Endothelial cell of umbilical vein (primary cell): ENCODE results near the gene NACA2. TPM values are rescaled to one million over a fixed set of nuclear protein-coding genes. Genes with fewer than 3 reads are reported as not detected.

Experiments
- BruUV-seq: library from RNA; stranded (reverse); fragments of 400-500 nt; replicated peaks from 2 replicates; lab custom pipeline; 2021; lab: Mats Ljungman, UMichigan
- CTCF ChIA-PET: fragments of 300-600, 350-600 bp; sonication (Branson Sonifier 250); formaldehyde crosslinking; loops from one replicate; lab custom pipeline; 2021; ENCODE audit warnings: antibody characterized with exemption, inconsistent platforms; lab: Charles Lee
- POLR2A ChIA-PET: fragments of 300-600, 350-600 bp; sonication (Branson Sonifier 250); formaldehyde crosslinking; loops from one replicate; lab custom pipeline; 2021; ENCODE audit warnings: antibody characterized with exemption, inconsistent platforms; lab: Charles Lee
- DNase-seq: peaks from one replicate; pipeline ENCODE4 v3.0.0-alpha.2; 2011; ENCODE audit warnings: low read depth, low spot score
- FAIRE-seq: peaks from 2 replicates; lab custom pipeline; 2011; peaks lifted over from hg19 to GRCh38; lab: Jason Lieb, UNC
- H2AFZ ChIP-seq: 2 replicates; pipeline ENCODE4 v1.6.0; 2012; ENCODE audit warnings: low read depth, low read length, control low read depth, inconsistent platforms
- H3K27ac ChIP-seq: 2 replicates; pipeline ENCODE4 v1.5.1; 2011; ENCODE audit warnings: low read depth, mild to moderate bottlenecking, control low read depth, low read length, moderate library complexity; ENCODE audit not compliant: insufficient read depth
- H3K27me3 ChIP-seq, 2 experiments: 2 replicates each; pipeline versions ENCODE4 v1.6.0 to v1.6.1; 2011; ENCODE audit warnings: low read length in 2 of 2, mixed read lengths in 1 of 2; ENCODE audit not compliant: control insufficient read depth in 2 of 2, insufficient read depth in 2 of 2
- H3K36me3 ChIP-seq, 2 experiments: 2 replicates in 1 of 2; 3 replicates in 1 of 2; pipeline ENCODE4 v1.5.1; 2011; ENCODE audit warnings: low read length in 2 of 2, mild to moderate bottlenecking in 1 of 2, moderate library complexity in 1 of 2; ENCODE audit not compliant: control insufficient read depth in 2 of 2, insufficient read depth in 2 of 2; ENCODE audit errors: extremely low read depth in 1 of 2
- H3K4me1 ChIP-seq: 3 replicates; pipeline ENCODE4 v1.5.1; 2011; ENCODE audit warnings: mild to moderate bottlenecking, low read length; ENCODE audit not compliant: control insufficient read depth, insufficient read depth; ENCODE audit errors: extremely low read depth
- H3K4me2 ChIP-seq: 2 replicates; pipeline ENCODE4 v1.6.1; 2011; ENCODE audit warnings: low read length, control low read depth, mixed read lengths; ENCODE audit not compliant: insufficient read depth
- H3K4me3 ChIP-seq, 3 experiments: fragments of 200-600 bp in 1 of 3; sonication (generic), shearing (Covaris generic) in 1 of 3; replicated peaks in 1 of 3; 2 replicates each; pipeline ENCODE4 v1.5.1; 2011 to 2016; ENCODE audit warnings: control low read depth in 3 of 3, low read length in 3 of 3, mild to moderate bottlenecking in 2 of 3, inconsistent platforms in 1 of 3, low read depth in 1 of 3, moderate library complexity in 1 of 3; ENCODE audit not compliant: insufficient read depth in 1 of 3
- H3K79me2 ChIP-seq: 2 replicates; pipeline ENCODE4 v1.6.0; 2012; ENCODE audit warnings: low read length, inconsistent platforms; ENCODE audit not compliant: control insufficient read depth, insufficient read depth
- H3K9ac ChIP-seq: replicated peaks from 2 replicates; pipeline ENCODE3; 2011; ENCODE audit warnings: low read length, control low read depth; ENCODE audit not compliant: insufficient read depth; ENCODE audit errors: extremely low read depth
- H3K9me1 ChIP-seq: replicated peaks from 3 replicates; pipeline ENCODE4 v1.6.0; 2011; ENCODE audit warnings: mild to moderate bottlenecking, low read length; ENCODE audit not compliant: control insufficient read depth, insufficient read depth; ENCODE audit errors: extremely low read depth
- H3K9me3 ChIP-seq: replicated peaks from 2 replicates; pipeline ENCODE4 v1.5.1; 2012; ENCODE audit warnings: low read length, inconsistent platforms; ENCODE audit not compliant: control insufficient read depth, insufficient read depth
- H4K20me1 ChIP-seq: replicated peaks from 2 replicates; pipeline ENCODE3; 2011; ENCODE audit warnings: mild to moderate bottlenecking, low read length; ENCODE audit not compliant: control insufficient read depth, insufficient read depth; ENCODE audit errors: extremely low read depth
- EZH2 ChIP-seq: IDR thresholded peaks from 2 replicates; pipeline ENCODE4 v1.6.1; 2012; ENCODE audit warnings: borderline replicate concordance, low read depth, mild to moderate bottlenecking, moderate library complexity, low read length, inconsistent platforms; ENCODE audit not compliant: severe bottlenecking
- FOS ChIP-seq: IDR thresholded peaks from 2 replicates; pipeline ENCODE4 v1.6.1; 2011; ENCODE audit warnings: mild to moderate bottlenecking, low read length, moderate library complexity, borderline replicate concordance; ENCODE audit not compliant: insufficient read depth
- GATA2 ChIP-seq: IDR thresholded peaks from 2 replicates; pipeline ENCODE4 v1.7.0; 2011; ENCODE audit warnings: low read depth, mild to moderate bottlenecking, moderate library complexity, mixed read lengths, low read length; ENCODE audit not compliant: insufficient read length, insufficient read depth
- JUN ChIP-seq: IDR thresholded peaks from 2 replicates; pipeline ENCODE4 v1.6.1; 2011; ENCODE audit warnings: borderline replicate concordance, low read depth; ENCODE audit not compliant: insufficient read length, insufficient read depth
- MYC ChIP-seq: IDR thresholded peaks from one replicate; pipeline ENCODE4 v1.6.1; 2011; ENCODE audit warnings: mild to moderate bottlenecking, low read depth, low read length
- POLR2A ChIP-seq: IDR thresholded peaks from 2 replicates; pipeline ENCODE4 v1.6.1; 2012; ENCODE audit warnings: low read depth, mild to moderate bottlenecking, control low read depth, low read length
- POLR2AphosphoS5 ChIP-seq: IDR thresholded peaks from 2 replicates; pipeline ENCODE4 v1.6.1; 2012; ENCODE audit warnings: low read depth, mild to moderate bottlenecking, control low read depth, low read length, moderate library complexity; ENCODE audit not compliant: insufficient read depth
- dilution Hi-C: fragments of 300-500 bp; cut with MboI; formaldehyde crosslinking; loops from one replicate; pipeline ENCODE4 v1.15.0; 2019; ENCODE audit warnings: low sequenced_read_pairs; ENCODE audit not compliant: extremely low pct_ligation_motif_present
- intact Hi-C: fragments of 100-400 bp; cut with micrococcal nuclease; formaldehyde crosslinking; loops from one replicate; pipeline ENCODE4 v1.10.0; 2022
- polyA plus RNA-seq, 4 experiments: library from polyadenylated mRNA; depleted of rRNA in 3 of 4; stranded (reverse) in 3 of 4; unstranded in 1 of 4; fragments of >200 nt; gene quantifications; 2 replicates each; pipeline versions ENCODE4 v1.2.1 to v1.2.3, GENCODE V29; 2011 to 2012; ENCODE audit warnings: missing spikeins in 1 of 4
- total RNA-seq: library from RNA; stranded (reverse); gene quantifications from 2 replicates; pipeline ENCODE4 v1.2.3, GENCODE V29; 2021
- TF ChIP-seq, protein P1 (sequence below): IDR thresholded peaks from 2 replicates; pipeline ENCODE4 v1.6.1; 2011; ENCODE audit not compliant: insufficient read depth, insufficient read length
- TF ChIP-seq, protein P2 (sequence below), 2 donors: IDR thresholded peaks; 1 replicate in 1 of 2; 2 replicates in 1 of 2; pipeline ENCODE4 v1.5.1; 2011; ENCODE audit warnings: low read length in 2 of 2, mild to moderate bottlenecking in 2 of 2, moderate library complexity in 2 of 2, control low read depth in 1 of 2, inconsistent platforms in 1 of 2, low read depth in 1 of 2; ENCODE audit not compliant: insufficient read depth in 1 of 2; ENCODE audit errors: extremely low read depth in 1 of 2

NACA2 gene
- total and polyA plus RNA-seq, 2 donors (not counting 3 experiments of a cell fraction or from before 2014, with no cell fraction given): not detected

DNA sequence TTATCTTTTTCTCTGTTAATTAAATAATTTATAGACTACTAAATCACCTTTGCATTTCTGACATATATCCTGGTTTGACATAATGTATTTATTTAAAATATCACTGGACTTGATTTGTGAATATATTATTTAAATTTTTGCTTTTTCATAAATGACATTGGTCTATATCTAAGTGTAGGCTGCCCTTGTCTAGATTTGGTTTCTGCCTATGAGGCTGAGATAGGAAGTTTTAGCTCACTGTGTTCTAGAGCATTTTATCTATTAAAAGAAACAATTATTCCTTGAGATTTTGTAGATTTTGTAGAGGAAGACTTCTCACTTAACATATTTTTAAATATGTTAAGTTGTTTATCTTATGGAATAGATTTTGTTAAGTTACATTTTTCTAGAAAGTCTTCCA lies 43.9 kb downstream of the NACA2 start:
- FAIRE-seq: no peak
- no TSS peak for BruUV-seq
- Histone ChIP-seq H3K9me3 (no peaks in the 10 kb centered on the region), H3K27me3 (peaks cover 3 to 46% of the 10 kb centered on the region in 2 experiments), H3K36me3 (no peaks in the 10 kb centered on the region), H3K9ac (no peak overlapping the region), H4K20me1 (no peaks in the 10 kb centered on the region), H3K79me2 (no peaks in the 10 kb centered on the region), H3K27ac (no peak overlapping the region), H2AFZ (no peak overlapping the region), H3K9me1 (no peaks in the 10 kb centered on the region), H3K4me1 (no peaks in the 10 kb centered on the region), H3K4me2 (no peak overlapping the region), H3K4me3 (no peak overlapping the region)
- dilution Hi-C loops (no loop called here), intact Hi-C loops (no loop called here)
- ChIA-PET POLR2A (no interaction called here), CTCF (interaction anchor here (1.2 to 4.2 kb wide), 3 partner anchors 11 to 133 kb away, joined by 3 to 66 read pairs (median 3); no protein-coding TSS in a partner anchor)
- TF ChIP-seq, protein P1, sequence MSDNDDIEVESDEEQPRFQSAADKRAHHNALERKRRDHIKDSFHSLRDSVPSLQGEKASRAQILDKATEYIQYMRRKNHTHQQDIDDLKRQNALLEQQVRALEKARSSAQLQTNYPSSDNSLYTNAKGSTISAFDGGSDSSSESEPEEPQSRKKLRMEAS: no peak
- TF ChIP-seq EZH2: no peak
- no peak for TF ChIP-seq POLR2AphosphoS5
- TF ChIP-seq MYC: no peak
- TF ChIP-seq JUN: no peak
- TF ChIP-seq GATA2: no peak
- TF ChIP-seq, protein P2, sequence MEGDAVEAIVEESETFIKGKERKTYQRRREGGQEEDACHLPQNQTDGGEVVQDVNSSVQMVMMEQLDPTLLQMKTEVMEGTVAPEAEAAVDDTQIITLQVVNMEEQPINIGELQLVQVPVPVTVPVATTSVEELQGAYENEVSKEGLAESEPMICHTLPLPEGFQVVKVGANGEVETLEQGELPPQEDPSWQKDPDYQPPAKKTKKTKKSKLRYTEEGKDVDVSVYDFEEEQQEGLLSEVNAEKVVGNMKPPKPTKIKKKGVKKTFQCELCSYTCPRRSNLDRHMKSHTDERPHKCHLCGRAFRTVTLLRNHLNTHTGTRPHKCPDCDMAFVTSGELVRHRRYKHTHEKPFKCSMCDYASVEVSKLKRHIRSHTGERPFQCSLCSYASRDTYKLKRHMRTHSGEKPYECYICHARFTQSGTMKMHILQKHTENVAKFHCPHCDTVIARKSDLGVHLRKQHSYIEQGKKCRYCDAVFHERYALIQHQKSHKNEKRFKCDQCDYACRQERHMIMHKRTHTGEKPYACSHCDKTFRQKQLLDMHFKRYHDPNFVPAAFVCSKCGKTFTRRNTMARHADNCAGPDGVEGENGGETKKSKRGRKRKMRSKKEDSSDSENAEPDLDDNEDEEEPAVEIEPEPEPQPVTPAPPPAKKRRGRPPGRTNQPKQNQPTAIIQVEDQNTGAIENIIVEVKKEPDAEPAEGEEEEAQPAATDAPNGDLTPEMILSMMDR (IDR thresholded peaks at IDR 0.05; ENCODE audit: extremely low read depth in 1 of 2, insufficient read depth in 1 of 2, low read depth in 1 of 2, low read length in 2 of 2): no peak
- no peak for TF ChIP-seq POLR2A
- no peak for TF ChIP-seq FOS
- no peak for DNase-seq
